HepG2 (cell line): Measurements from ENCODE around the gene COG1. TPM values are rescaled to one million over a fixed set of nuclear protein-coding genes. Genes with fewer than 3 reads are reported as not detected.

Experiments
- FOXA3 ChIP-seq: IDR thresholded peaks from 2 replicates; pipeline ENCODE4 v1.6.1; 2016; ENCODE audit warnings: missing genetic modification reagents, missing compliant biosample characterization
- HDAC2 ChIP-seq: sonication (generic); formaldehyde crosslinking; IDR thresholded peaks from 2 replicates; pipeline ENCODE4 v1.4.0; 2020; ENCODE audit warnings: missing genetic modification reagents
- HMG20B ChIP-seq: conservative IDR thresholded peaks from 2 replicates; pipeline ENCODE4 v1.6.1; 2016; ENCODE audit warnings: missing genetic modification reagents, missing compliant biosample characterization
- HNF4G ChIP-seq, 2 experiments: sonication (generic) in 1 of 2; formaldehyde crosslinking in 1 of 2; IDR thresholded peaks; 2 replicates each; pipeline versions ENCODE4 v1.4.0 to v1.6.1; 2011 to 2020; ENCODE audit warnings: borderline replicate concordance in 2 of 2, low read depth in 2 of 2, mild to moderate bottlenecking in 2 of 2, low read length in 1 of 2, missing genetic modification reagents in 1 of 2, moderate library complexity in 1 of 2
- PAX8 ChIP-seq: sonication (generic); formaldehyde crosslinking; IDR thresholded peaks from 2 replicates; pipeline ENCODE4 v1.8.0; 2022; ENCODE audit warnings: mild to moderate bottlenecking, missing genetic modification reagents, borderline replicate concordance
- SNAPC5 ChIP-seq: sonication (generic); formaldehyde crosslinking; IDR thresholded peaks from 2 replicates; pipeline ENCODE4 v1.8.1; 2023; ENCODE audit warnings: mild to moderate bottlenecking, missing genetic modification reagents, borderline replicate concordance
- SRSF1 ChIP-seq: fragments of 200-400 bp; formaldehyde crosslinking; optimal IDR thresholded peaks from 2 replicates; pipeline ENCODE3; 2017; ENCODE audit warnings: mild to moderate bottlenecking, low read depth, low read length, moderate library complexity
- TAF1 ChIP-seq: sonication (generic); formaldehyde crosslinking; IDR thresholded peaks from 2 replicates; pipeline ENCODE4 v1.4.0; 2020; ENCODE audit warnings: missing genetic modification reagents
- TCF7 ChIP-seq: sonication (generic); IDR thresholded peaks from 2 replicates; pipeline ENCODE4 v1.6.1; 2016; ENCODE audit warnings: antibody characterized with exemption, low read depth
- ZFYVE20 ChIP-seq: sonication (generic); formaldehyde crosslinking; IDR thresholded peaks from 2 replicates; pipeline ENCODE4 v1.8.0; 2023; ENCODE audit warnings: low read depth, mild to moderate bottlenecking, moderate library complexity, missing genetic modification reagents, borderline replicate concordance
- ZNF136 ChIP-seq: sonication (generic); formaldehyde crosslinking; IDR thresholded peaks from 2 replicates; pipeline ENCODE4 v1.8.1; 2022; ENCODE audit warnings: low read depth, mild to moderate bottlenecking, moderate library complexity, missing genetic modification reagents
- ZNF33A ChIP-seq: sonication (generic); formaldehyde crosslinking; IDR thresholded peaks from 2 replicates; pipeline ENCODE4 v1.5.1; 2020; ENCODE audit warnings: missing genetic modification reagents, mild to moderate bottlenecking, moderate library complexity, borderline replicate concordance
- ZNF33B ChIP-seq: sonication (generic); formaldehyde crosslinking; IDR thresholded peaks from 2 replicates; pipeline ENCODE4 v1.5.1; 2020; ENCODE audit warnings: mild to moderate bottlenecking, missing genetic modification reagents
- ZNF605 ChIP-seq: sonication (generic); formaldehyde crosslinking; IDR thresholded peaks from 2 replicates; pipeline ENCODE4 v1.8.0; 2022; ENCODE audit warnings: mild to moderate bottlenecking, missing genetic modification reagents
- ZNF614 ChIP-seq: IDR thresholded peaks from 2 replicates; pipeline ENCODE4 v1.6.1; 2018; ENCODE audit warnings: missing biosample characterization, missing genetic modification reagents, inconsistent platforms, borderline replicate concordance
- ZNF724P ChIP-seq: sonication (generic); formaldehyde crosslinking; IDR thresholded peaks from 2 replicates; pipeline ENCODE4 v1.8.0; 2022; ENCODE audit warnings: missing genetic modification reagents, borderline replicate concordance
- ZNF746 ChIP-seq: sonication (generic); formaldehyde crosslinking; IDR thresholded peaks from 2 replicates; pipeline ENCODE4 v1.8.0; 2022; ENCODE audit warnings: mild to moderate bottlenecking, missing genetic modification reagents
- polyA plus RNA-seq, 8 experiments: library from polyadenylated mRNA; depleted of rRNA in 3 of 8; stranded (reverse) in 7 of 8; unstranded in 1 of 8; fragments of >200 nt; fragmentation: Illumina TruSeq in 4 of 8; extraction: Trizol in 4 of 8; gene quantifications; 2 replicates each; pipeline versions ENCODE4 v1.2.1 to v1.2.3, GENCODE V29; 2011 to 2016; ENCODE audit warnings: low read depth in 4 of 8, missing spikeins in 1 of 8, mixed read lengths in 1 of 8; ENCODE audit not compliant: insufficient read depth in 1 of 8
- total RNA-seq, 5 experiments: library from RNA; depleted of rRNA; stranded (reverse); fragments of >200 nt; fragmentation: Illumina TruSeq; extraction: Trizol; gene quantifications; 2 replicates each; pipeline ENCODE4 v1.2.3, GENCODE V29; 2016; ENCODE audit warnings: low read depth in 1 of 5
- TF ChIP-seq, protein P1 (sequence below): IDR thresholded peaks from 2 replicates; pipeline ENCODE4 v1.6.1; 2016; ENCODE audit warnings: missing biosample characterization, missing genetic modification reagents, low read depth
- TF ChIP-seq, protein P2 (sequence below), 2 experiments: sonication (generic) in 1 of 2; formaldehyde crosslinking in 1 of 2; IDR thresholded peaks; 2 replicates each; pipeline versions ENCODE4 v1.6.1 to v1.9.0; 2014 to 2022; ENCODE audit warnings: antibody characterized with exemption in 1 of 2, borderline replicate concordance in 1 of 2, inconsistent platforms in 1 of 2, low read depth in 1 of 2, missing genetic modification reagents in 1 of 2

COG1 gene
- total and polyA plus RNA-seq, 2 of the 13 experiments (the other 11 are each of a cell fraction or from before 2014, with no cell fraction given): 36.6 to 39.7 TPM

GRCh38 chr17:73231841-73232586 is 39.2 kb downstream of the COG1 start (continued):
- TF ChIP-seq ZNF136 (CRISPR knock-in tag): peak; percentile 89
- TF ChIP-seq HDAC2 (CRISPR knock-in tag): peak; percentile 84
- no peak; the same call in 1 of the 2 replicates for TF ChIP-seq ZNF605 (CRISPR knock-in tag)
- peak; percentile 88; the same call in 1 of the 2 replicates for TF ChIP-seq PAX8 (CRISPR knock-in tag)
- 0 out of 2 replicates have a peak, but pooled peaks have one; percentile 43 for TF ChIP-seq ZNF614 (CRISPR knock-in tag)
- TF ChIP-seq HMG20B (CRISPR knock-in tag): 0 out of 2 replicates have a peak, but pooled peaks have one; percentile 53
- no peak for TF ChIP-seq ZNF724P (CRISPR knock-in tag)
- TF ChIP-seq ZFYVE20 (CRISPR knock-in tag): no peak
- peak; percentile 51; the same call in 1 of the 2 replicates for TF ChIP-seq SNAPC5
- TF ChIP-seq SRSF1: no peak
- no peak for TF ChIP-seq HNF4G (IDR thresholded peaks at IDR 0.05; ENCODE audit: borderline replicate concordance, low read depth, low read length)
- peak; percentile 67; the same call in 1 of the 2 replicates for TF ChIP-seq HNF4G (CRISPR knock-in tag; IDR thresholded peaks at IDR 0.05; ENCODE audit: borderline replicate concordance, low read depth)
- TF ChIP-seq ZNF33A: peak; percentile 96; the same call in 1 of the 2 replicates
- peak; percentile 90 for TF ChIP-seq TAF1
- TF ChIP-seq, protein P1, sequence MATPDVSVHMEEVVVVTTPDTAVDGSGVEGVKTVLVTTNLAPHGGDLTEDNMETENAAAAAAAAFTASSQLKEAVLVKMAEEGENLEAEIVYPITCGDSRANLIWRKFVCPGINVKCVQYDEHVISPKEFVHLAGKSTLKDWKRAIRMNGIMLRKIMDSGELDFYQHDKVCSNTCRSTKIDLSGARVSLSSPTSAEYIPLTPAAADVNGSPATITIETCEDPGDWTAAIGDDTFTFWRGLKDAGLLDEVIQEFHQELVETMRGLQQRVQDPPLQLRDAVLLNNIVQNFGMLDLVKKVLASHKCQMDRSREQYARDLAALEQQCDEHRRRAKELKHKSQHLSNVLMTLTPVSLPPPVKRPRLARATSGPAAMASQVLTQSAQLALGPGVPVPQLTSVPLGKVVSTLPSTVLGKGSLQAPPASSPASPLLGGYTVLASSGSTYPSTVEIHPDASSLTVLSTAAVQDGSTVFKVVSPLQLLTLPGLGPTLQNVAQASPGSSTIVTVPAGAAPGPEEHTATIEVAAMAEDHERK: peak; percentile 65
- TF ChIP-seq ZNF746 (CRISPR knock-in tag): no peak; the same call in 1 of the 2 replicates
- TF ChIP-seq FOXA3 (CRISPR knock-in tag): peak; percentile 53
- TF ChIP-seq, protein P2, sequence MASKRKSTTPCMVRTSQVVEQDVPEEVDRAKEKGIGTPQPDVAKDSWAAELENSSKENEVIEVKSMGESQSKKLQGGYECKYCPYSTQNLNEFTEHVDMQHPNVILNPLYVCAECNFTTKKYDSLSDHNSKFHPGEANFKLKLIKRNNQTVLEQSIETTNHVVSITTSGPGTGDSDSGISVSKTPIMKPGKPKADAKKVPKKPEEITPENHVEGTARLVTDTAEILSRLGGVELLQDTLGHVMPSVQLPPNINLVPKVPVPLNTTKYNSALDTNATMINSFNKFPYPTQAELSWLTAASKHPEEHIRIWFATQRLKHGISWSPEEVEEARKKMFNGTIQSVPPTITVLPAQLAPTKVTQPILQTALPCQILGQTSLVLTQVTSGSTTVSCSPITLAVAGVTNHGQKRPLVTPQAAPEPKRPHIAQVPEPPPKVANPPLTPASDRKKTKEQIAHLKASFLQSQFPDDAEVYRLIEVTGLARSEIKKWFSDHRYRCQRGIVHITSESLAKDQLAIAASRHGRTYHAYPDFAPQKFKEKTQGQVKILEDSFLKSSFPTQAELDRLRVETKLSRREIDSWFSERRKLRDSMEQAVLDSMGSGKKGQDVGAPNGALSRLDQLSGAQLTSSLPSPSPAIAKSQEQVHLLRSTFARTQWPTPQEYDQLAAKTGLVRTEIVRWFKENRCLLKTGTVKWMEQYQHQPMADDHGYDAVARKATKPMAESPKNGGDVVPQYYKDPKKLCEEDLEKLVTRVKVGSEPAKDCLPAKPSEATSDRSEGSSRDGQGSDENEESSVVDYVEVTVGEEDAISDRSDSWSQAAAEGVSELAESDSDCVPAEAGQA (IDR thresholded peaks at IDR 0.05; ENCODE audit: low read depth): 0 out of 2 replicates have a peak, but pooled peaks have one; percentile 22
- TF ChIP-seq, protein P2 (CRISPR knock-in tag; IDR thresholded peaks at IDR 0.05; ENCODE audit: borderline replicate concordance): no peak; the same call in 1 of the 2 replicates
- TF ChIP-seq ZNF33B (CRISPR knock-in tag): 0 out of 2 replicates have a peak, but pooled peaks have one; percentile 78
- TF ChIP-seq TCF7: no peak; the same call in 1 of the 2 replicates
